GM12891 (cell line): Measurements from ENCODE around the gene TPCN2.

Experiments used
- PAX5 ChIP-seq: IDR thresholded peaks from 2 replicates; pipeline ENCODE4 v1.6.1; 2011; ENCODE audit warnings: low read length, moderate library complexity, mild to moderate bottlenecking; ENCODE audit not compliant: insufficient read depth, severe bottlenecking
- POLR2A ChIP-seq: IDR thresholded peaks from 2 replicates; pipeline ENCODE4 v1.6.1; 2011; ENCODE audit warnings: low read depth, low read length, control low read depth

DNA sequence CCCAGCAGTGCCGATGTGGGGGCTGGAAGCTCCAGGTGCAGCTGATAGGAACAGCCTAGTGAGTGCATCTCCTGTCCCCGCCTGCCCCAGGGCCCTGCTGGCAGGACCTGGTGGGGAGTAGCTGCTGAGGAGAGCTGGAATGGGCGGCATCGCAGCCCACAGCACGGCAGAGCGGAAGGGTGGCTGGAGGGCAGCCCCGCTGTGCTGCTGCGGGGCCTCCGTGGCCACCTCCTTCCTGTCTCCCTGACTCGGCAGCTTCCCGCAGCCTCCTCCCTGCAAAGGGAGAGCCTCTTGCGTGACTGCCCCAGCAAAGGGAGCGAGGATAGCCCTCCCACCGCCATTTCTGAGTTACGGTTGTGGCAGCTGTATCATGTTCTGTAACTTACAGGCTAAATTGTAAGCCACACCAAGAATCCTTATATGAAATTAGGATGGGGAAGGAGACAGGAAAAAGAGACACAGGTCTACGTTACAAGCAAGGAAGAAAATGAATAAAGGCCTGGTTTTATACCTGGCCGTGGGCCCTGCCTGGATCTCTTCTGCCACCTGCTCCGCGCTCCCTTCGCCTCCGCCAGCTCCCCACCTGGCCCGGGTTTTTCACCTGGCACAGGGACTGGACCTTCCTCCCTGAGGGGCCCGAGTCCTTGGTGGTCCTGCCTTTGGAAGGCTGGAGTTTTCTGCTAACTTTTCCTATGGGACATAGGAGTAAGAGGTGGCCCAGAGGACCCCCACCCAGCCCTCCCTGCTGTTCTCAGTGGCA is 10.0 kb downstream of the TPCN2 start:
- TF ChIP-seq POLR2A (no peak), PAX5 (no peak)
